Measurements from ENCODE around the gene NKIRAS1. TPM values are rescaled to one million over a fixed set of nuclear protein-coding genes. Genes with fewer than 3 reads are reported as not detected.

NKIRAS1 gene
- total RNA-seq, 1 experiment from 2014 or later = 7.3 TPM

- TF ChIP-seq GABPB1 (CRISPR knock-in tag; IDR thresholded peaks at IDR 0.05) (no peak), ZNF219 (CRISPR knock-in tag; IDR thresholded peaks at IDR 0.05; ENCODE audit: borderline replicate concordance) (no peak), EMX1 (CRISPR knock-in tag; IDR thresholded peaks at IDR 0.05) (no peak)
Measured at GRCh38 chr3:23843869-23844268, 72.9 kb downstream of the NKIRAS1 start (continued).

Other genes with a start within 250 kb of the NKIRAS1 start
- gene UBE2E1, start 111.0 kb downstream of the NKIRAS1 start, total RNA-seq (2021) = 115 to 124 TPM (median 121 TPM) in 3 replicates
- gene RPL15, start 142 bp upstream of the NKIRAS1 start, total RNA-seq (2021) = 2,428 to 2,870 TPM (median 2,865 TPM) in 3 replicates
- gene NR1D2, start 28.3 kb upstream of the NKIRAS1 start, total RNA-seq (2021) = 17.0 to 18.8 TPM (median 18.4 TPM) in 3 replicates

Data from WTC11 (cell line).